Renal pelvis (tissue), 4 donors: Measurements from ENCODE around the gene PAX6. TPM values are rescaled to one million over a fixed set of nuclear protein-coding genes. Genes with fewer than 3 reads are reported as not detected.

ENCODE experiments used
- DNase-seq: peaks from one replicate; pipeline ENCODE4 v3.0.0-alpha.2; 2013
- polyA plus RNA-seq, 3 donors: library from polyadenylated mRNA; unstranded; fragments of 120-200 nt; gene quantifications; one replicate each; pipeline ENCODE4 v1.2.1, GENCODE V29; 2013; ENCODE audit not compliant: insufficient read length in 3 of 3

Gene PAX6
- polyA plus RNA-seq, 3 donors: 0.04 to 0.27 (median 0.08) TPM

GRCh38 chr11:31809541-31809856 lies 1.6 kb downstream of the PAX6 start:
- DNase-seq: no peak

DNA sequence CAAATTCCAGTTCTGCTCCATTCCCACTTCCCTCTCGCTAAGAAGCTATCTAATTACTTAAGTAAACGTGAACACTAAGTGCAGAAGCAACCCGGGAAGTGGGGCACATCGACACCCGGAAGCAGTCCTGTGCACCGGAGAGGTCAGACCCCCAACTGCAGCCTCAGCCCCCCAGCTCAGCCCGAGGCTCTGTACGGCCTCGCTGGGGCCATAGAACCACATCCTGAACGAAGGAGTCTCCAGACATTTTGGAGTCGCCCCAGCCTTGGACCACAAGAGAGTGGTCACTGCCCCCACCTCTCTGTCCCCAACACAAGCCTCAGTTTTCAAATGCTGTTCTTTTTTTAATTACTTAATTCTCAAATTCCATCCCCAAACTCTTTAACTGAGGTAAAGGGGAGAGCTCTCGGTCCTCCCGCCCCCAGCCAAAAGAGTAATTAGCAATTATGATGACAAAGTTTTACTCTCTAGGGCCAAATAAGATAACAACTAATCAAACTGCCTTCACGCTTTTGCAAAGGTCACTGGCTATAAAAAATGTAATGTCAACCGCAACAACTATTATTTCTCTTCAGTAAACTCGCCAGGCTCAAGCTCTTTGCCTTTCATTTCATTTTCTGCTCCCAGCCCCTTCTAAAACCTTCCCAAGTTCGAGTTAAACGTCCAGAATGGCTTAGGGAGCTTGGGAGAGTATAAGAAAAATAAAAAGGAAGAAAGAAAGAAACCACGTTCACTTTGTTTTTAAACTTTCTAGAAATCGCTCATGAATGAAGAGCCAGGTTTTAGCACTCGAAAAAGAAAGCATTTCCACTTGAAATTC lies 2.2 kb downstream of the PAX6 start:
- no peak for DNase-seq

DNA sequence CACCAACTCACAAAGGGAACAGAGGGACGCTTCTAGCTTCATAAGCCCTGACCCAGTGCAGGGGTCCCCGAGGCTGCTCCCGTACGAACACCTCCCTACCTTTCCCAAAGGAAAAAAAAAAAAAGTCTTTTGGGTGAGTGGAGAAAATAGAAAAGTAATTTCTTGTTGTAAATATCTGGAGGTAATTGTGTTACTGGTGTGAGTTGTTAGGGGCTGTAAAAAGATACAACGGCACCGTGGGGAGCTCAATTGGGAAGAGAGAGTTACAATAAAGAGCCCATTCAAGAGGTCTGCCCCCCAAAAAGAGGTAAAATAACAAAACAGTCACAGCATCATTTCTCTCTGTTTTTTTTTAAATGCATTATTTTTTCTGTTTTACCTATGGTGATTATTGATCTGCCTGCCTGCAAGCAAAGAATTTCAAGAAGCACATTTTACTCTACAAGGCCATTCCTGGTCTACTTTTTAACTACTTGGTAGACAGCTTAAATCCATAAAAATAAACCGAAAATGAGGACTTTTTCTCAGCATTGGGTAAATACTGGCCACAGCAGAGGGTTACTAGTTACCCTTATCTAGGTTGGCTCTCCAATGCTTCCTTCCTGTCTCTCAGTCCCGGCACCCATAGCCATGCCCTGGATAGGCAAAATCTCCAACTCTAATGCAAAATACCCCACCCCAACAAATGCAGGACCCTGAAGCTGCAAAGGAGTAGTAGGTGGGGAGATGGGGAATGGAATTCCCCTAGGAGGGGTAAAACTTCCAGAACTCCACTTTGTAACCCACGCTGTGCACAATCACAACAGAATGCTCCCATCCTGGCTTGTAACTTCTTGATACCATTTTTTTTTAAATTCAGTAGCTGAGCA lies 3.1 kb downstream of the PAX6 start:
- no peak for DNase-seq

DNA sequence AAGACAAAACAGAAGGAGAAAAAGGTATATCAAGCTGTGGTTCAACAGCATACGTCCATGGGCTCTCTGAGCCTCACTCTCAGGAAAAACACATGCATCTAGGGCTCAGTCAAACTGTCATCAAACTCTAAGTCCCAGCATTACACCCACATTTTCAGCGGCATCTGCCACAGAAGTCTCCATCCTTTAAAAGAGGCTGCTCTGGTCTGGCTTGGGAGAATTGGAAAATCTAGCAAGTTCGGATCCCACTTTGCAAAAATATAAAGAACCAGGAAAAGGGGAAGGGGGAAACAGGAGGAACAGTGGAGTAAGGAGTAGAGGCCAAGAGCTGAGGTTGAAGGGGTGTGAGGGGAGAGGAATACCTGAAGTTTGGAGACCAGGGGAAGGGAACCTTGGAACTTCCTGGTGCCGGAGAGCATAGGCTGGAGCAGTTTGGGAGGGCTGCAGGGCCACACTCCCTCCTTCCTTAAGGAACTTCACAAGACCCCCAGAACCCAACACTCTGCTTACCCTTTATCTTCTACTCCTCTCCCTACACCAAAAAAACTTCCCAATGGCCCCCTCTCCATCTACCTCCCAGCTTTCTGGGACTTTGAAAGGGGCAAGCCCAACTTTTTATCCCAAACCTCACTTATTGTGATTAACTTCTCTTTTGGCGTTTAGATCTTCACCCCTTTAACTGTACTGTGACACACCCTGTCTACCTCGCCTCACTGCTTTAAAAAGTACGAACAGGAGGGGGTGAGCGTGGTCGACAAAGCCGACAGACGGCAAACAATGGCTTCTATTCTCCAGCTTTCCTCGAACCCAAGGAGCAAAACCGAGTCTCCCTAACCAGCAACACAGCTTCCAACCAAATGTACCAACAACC lies 4.0 kb downstream of the PAX6 start:
- no peak for DNase-seq

DNA sequence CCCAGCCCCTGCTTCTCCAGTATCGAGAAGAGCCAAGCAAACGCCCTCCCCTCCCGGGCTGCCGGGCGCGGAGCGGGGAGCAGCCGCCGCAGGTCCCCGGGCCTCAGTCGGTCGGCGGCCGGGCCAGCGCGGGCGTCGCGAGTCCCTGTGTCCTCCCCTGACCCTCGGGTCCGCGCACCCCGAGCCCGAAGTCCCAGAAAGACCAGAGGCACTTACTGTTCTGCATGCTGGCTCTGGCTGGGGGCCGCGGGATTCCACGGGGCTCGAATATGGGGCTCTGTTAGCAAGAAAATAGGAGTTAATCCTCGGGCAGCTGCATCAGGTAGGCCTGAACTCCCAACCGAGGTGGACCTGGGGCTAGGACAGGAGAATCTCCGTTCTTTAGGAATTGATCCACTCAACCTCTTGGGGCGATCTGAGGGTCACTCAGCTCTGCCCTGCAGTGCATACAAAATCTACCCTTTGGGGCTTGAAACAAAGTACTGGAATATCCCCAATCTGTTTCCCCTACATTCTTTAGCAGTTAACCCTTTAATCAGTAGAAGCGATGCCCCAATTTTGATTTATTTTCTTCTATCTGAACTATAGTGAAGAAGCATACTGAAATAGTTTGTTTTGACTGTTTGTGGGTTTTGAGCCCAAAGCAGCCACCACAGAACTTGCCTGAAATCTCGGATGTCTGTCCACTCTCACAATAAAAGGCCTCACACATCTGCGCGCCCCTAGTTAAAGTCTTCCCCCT lies 4.8 kb downstream of the PAX6 start:
- no peak for DNase-seq

DNA sequence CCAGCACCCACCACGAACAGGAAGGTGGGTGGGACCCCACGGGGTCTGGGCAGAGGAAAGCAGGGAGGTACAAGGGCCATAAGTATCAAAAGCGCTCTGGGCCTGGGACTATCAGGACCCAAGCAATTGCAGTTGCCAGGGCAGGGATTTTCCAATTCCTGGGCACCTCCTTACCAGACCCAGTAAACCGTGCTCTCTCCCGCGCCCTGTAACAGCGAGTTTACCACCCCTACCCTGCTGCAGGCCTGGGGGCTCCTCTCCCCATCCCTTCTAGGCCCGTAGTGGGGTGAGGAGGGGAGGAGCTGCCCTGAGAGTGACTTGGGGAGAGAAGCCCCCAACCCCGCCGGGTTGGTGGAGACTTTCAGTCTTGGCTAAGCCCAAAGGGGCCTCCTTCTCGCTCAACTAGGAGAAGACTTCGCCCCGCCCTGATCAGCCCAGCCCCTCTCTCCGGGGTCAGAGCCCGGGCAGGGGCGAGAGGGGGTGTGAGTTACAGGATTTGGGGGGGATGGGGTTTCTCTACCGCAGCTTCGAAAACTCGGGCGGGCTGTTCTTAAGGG lies 5.4 kb downstream of the PAX6 start:
- no peak for DNase-seq

GRCh38 chr11:31805037-31805628 lies 6.0 kb downstream of the PAX6 start:
- no peak for DNase-seq

DNA sequence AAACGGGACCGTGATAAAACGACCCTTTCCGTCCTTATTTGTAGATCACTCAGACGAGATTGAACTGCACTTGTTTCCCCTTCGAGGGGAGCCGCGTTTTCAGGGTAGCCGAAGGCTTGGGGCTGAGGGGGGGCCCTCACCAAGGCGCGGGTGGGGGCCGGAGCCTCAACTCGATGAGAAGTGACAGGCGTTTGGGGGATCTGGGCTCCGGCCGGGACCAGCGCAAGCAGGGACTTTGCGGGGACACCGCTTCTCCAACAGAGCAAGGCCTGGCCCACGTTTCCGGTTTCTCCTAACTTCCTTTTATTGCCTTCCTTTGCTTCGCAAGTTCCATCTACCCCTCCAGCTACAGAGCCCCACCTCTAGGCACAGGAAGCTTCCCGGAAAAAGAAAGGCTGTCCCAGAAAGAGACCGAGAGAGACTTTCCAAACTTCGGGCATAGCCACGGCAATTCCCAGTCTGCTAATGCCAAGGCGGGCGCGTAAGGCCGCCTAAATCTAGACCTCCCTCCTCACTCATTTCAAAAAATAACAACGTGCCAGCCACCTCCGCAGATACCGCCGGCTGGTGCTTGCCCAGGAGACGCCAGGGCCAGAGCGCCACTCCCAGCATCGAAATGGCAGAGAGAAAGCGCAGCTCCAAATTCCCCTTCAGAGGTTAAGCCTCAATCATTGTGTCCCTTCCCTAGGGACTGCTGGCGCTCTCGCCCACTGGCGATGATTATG lies 6.6 kb downstream of the PAX6 start:
- DNase-seq: no peak

DNA sequence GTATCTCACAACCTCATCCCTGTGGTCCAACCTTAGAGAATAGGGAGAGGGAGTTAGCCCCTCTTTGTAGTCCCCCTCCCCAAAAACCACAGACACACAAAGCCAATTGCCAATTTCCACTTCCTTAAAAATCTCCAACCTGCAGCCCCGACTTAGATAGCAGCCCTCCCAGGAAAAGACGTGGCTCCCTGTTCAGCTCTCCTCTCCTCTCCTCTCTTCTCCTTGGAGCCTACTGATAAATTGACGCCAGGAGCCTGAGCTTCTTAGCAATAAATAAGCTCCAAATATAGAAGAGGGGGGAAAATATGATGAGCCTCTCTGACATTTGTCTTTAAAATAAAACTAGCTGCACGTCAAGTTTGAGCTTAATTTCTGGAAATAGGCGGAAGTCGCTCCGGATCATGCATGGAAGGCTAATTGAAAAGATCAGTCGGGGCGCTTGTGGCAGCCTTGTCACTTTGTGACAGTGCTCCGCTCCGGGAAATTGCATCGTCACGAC lies 7.3 kb downstream of the PAX6 start:
- no peak for DNase-seq

DNA sequence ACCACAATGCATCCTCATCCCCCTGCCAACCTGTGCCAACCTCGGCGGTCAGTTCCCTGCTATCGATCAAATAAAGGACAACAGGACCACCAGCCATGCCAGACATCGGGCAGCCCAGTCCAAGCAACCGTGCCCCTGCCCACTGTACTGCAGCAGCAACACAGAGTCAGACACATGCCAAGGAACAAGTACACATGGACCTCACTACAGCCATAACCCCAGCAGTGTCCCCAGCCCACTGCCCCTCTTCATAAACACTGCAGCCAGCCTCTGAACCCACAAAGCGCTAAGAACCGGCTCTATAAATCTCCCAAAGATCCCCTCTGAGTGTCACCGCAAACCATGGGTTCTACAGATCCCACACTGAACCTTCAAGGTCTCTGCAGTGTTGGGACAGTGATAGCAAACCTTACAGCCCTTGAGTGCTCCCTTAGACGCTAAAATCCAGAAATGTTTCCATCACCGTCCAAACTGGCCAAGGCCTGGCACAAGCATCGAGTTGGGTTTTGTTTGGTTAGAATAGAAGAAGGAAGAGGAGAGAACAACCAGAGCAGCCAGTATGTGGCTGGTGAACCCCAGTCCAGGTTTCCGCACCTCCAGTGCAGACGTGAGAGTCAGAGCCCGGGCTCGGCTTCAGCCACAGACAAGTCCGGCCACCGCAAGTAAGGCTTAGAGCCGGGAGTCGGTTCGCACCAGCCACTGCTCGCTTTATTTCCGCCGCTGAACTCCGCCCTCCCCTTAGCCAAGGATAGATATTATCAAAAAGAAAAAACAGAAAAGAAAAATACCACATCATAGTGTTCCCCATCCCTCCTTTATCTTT lies 7.9 kb downstream of the PAX6 start:
- DNase-seq: no peak

GRCh38 chr11:31802609-31802989 lies 8.5 kb downstream of the PAX6 start:
- DNase-seq: no peak

- no peak for DNase-seq
Measured at GRCh38 chr11:31802000-31802551, 9.0 kb downstream of the PAX6 start.

- DNase-seq: no peak
Measured at GRCh38 chr11:31801298-31801702, 9.8 kb downstream of the PAX6 start.

- no peak for DNase-seq
Measured at GRCh38 chr11:31800398-31801265, 10.5 kb downstream of the PAX6 start.

GRCh38 chr11:31799435-31800397 lies 11.4 kb downstream of the PAX6 start:
- no peak for DNase-seq
